Parathyroid adenoma (tissue), 2 donors: Measurements from ENCODE around the gene PIK3R5.

Experiments
- H2AFZ ChIP-seq: fragments of 300-600 bp; sonication (generic); one replicate; pipeline ENCODE4 v1.7.0; 2017; ENCODE audit warnings: antibody characterized with exemption, mild to moderate bottlenecking
- H3K27ac ChIP-seq: fragments of 300-600 bp; sonication (generic); one replicate; pipeline ENCODE4 v1.7.0; 2017
- H3K27me3 ChIP-seq: fragments of 300-600 bp; sonication (generic); one replicate; pipeline ENCODE4 v1.7.0; 2017; ENCODE audit warnings: low read length; ENCODE audit not compliant: control insufficient read depth, insufficient read depth
- H3K36me3 ChIP-seq: fragments of 300-600 bp; sonication (generic); one replicate; pipeline ENCODE4 v1.7.0; 2017; ENCODE audit warnings: low read length; ENCODE audit not compliant: control insufficient read depth, insufficient read depth
- H3K4me1 ChIP-seq: fragments of 300-600 bp; sonication (generic); one replicate; pipeline ENCODE4 v1.7.0; 2017; ENCODE audit warnings: control low read depth
- H3K4me2 ChIP-seq: fragments of 300-600 bp; sonication (generic); one replicate; pipeline ENCODE4 v1.7.0; 2017; ENCODE audit warnings: low read length
- H3K4me3 ChIP-seq: fragments of 300-600 bp; sonication (generic); one replicate; pipeline ENCODE4 v1.7.0; 2017; ENCODE audit warnings: low read depth, low read length
- H3K79me2 ChIP-seq: fragments of 300-600 bp; sonication (generic); one replicate; pipeline ENCODE4 v1.7.0; 2017; ENCODE audit warnings: control low read depth
- H3K9ac ChIP-seq: fragments of 300-600 bp; sonication (generic); one replicate; pipeline ENCODE4 v1.7.0; 2017; ENCODE audit warnings: mild to moderate bottlenecking
- H3K9me3 ChIP-seq: fragments of 300-600 bp; sonication (generic); one replicate; pipeline ENCODE4 v1.7.0; 2017; ENCODE audit warnings: low read length; ENCODE audit not compliant: control insufficient read depth
- TF ChIP-seq, protein P1 (sequence below): fragments of 300-600 bp; sonication (generic); IDR thresholded peaks from one replicate; pipeline ENCODE4 v1.7.0; 2017; ENCODE audit warnings: antibody characterized with exemption, mild to moderate bottlenecking
- donor health status: primary hyperparathyroidism.

The PIK3R5 gene

DNA sequence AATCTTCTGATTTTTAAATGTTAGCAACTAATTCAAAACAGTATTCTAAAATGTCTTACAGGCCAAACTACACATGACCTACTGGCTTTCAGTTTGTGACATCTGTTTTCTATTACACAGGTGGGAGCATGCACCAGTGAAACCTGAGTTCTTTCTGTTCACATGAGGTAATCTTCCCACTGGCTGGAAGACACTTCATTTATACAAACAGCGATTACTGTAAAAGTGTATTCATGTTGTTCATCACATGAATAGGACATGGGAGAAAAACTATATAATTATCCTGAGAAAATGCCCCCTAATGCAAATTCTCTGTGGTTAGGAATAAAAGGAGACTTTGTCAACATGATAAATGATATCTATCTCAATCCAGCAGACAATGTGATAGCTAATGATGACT, 11.1 kb upstream of the PIK3R5 start:
- Histone ChIP-seq H2AFZ (no peak overlapping the region), H3K4me1 (no peaks in the 10 kb centered on the region), H3K9ac (no peak overlapping the region), H3K27me3 (no peaks in the 10 kb centered on the region), H3K36me3 (no peaks in the 10 kb centered on the region), H3K4me3 (no peak overlapping the region), H3K4me2 (no peak overlapping the region), H3K79me2 (no peaks in the 10 kb centered on the region), H3K27ac (no peak overlapping the region), H3K9me3 (no peaks in the 10 kb centered on the region)
- TF ChIP-seq, protein P1, sequence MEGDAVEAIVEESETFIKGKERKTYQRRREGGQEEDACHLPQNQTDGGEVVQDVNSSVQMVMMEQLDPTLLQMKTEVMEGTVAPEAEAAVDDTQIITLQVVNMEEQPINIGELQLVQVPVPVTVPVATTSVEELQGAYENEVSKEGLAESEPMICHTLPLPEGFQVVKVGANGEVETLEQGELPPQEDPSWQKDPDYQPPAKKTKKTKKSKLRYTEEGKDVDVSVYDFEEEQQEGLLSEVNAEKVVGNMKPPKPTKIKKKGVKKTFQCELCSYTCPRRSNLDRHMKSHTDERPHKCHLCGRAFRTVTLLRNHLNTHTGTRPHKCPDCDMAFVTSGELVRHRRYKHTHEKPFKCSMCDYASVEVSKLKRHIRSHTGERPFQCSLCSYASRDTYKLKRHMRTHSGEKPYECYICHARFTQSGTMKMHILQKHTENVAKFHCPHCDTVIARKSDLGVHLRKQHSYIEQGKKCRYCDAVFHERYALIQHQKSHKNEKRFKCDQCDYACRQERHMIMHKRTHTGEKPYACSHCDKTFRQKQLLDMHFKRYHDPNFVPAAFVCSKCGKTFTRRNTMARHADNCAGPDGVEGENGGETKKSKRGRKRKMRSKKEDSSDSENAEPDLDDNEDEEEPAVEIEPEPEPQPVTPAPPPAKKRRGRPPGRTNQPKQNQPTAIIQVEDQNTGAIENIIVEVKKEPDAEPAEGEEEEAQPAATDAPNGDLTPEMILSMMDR: no peak

DNA sequence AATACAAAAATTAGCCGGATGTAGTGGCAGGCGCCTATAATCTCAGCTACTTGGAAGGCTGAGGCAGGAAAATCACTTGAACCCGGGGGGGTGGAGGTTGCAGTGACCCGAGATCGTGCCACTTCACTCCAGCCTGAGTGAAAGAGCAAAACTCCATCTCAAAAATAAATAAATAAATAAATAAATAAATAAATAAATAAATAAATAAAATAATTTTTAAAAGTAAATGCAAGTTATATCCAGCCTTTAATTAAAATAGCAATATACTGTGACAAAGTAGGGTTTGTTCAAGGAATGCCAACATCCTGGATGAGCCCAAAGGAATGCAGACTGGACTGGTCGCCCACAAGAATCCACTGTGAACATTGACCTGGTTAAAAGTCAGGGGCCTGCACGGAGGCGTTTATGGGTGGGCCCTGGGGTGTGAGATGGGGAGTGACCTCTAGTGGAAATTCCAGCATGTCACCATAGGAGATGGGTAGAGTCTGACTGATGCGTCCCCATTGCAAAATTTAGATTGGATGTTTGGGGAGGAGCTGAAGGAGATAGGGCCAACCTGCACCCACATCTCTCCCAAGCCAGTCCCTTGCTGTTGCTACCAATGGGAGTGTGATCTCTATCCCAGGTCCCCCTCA, 9.7 kb upstream of the PIK3R5 start:
- Histone ChIP-seq H3K4me3 (no peak overlapping the region), H3K27ac (no peak overlapping the region), H3K4me1 (no peaks in the 10 kb centered on the region), H3K4me2 (no peak overlapping the region), H2AFZ (no peak overlapping the region), H3K27me3 (no peaks in the 10 kb centered on the region), H3K79me2 (no peaks in the 10 kb centered on the region), H3K36me3 (no peaks in the 10 kb centered on the region), H3K9ac (no peak overlapping the region), H3K9me3 (no peaks in the 10 kb centered on the region)
- TF ChIP-seq, protein P1: no peak

DNA sequence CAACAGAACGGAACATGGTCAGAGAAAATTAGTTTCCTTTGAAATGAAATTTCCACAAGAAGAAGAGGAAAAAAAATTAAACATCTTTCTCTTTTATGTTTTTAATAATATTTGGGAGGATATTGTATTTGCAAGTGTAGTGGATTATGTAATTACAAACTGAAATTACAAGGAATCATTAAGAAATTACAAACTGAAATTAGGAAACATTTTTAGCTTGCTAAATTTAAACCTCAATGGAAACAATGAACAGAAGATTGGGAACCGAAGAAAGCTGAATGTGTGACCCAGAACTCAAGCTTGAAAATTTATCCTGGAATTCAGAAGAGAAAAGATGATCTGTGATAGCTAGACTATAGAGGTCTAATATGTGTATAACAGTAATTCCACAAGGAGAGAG, 4.4 kb upstream of the PIK3R5 start:
- Histone ChIP-seq H3K4me2 (no peak overlapping the region), H3K27ac (no peak overlapping the region)

DNA sequence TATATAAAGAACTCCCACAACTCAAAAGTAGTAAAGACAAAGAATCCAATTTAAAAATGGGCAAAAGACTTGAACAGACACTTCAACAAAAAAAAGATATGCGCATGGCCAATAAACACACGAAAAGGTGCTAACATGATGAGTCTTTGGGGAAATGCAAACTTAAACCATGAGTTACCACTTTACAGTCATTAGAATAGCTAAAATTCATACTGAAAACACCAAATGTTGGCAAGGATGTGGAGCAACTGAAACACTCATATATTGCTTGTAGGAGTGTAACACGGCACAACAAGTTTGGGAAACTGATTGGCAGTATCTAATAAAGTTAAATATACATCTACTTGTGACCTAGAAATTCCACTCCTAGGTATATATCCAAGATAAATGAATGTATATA, 3.0 kb upstream of the PIK3R5 start:
- Histone ChIP-seq H3K36me3 (no peaks in the 10 kb centered on the region), H2AFZ (no peak overlapping the region), H3K4me2 (no peak overlapping the region), H3K27ac (no peak overlapping the region), H3K4me1 (no peaks in the 10 kb centered on the region), H3K27me3 (no peaks in the 10 kb centered on the region), H3K9ac (no peak overlapping the region), H3K79me2 (no peaks in the 10 kb centered on the region), H3K4me3 (no peak overlapping the region), H3K9me3 (no peaks in the 10 kb centered on the region)
- TF ChIP-seq, protein P1: no peak

More for the DNA sequence above, 4.4 kb upstream of the PIK3R5 start:
- TF ChIP-seq, protein P1: no peak
- H3K27me3 ChIP-seq: no peaks in the 10 kb centered on the region
- H3K36me3 ChIP-seq: no peaks in the 10 kb centered on the region
- H3K9ac ChIP-seq: no peak overlapping the region
- H3K9me3 ChIP-seq: no peaks in the 10 kb centered on the region
- no peaks in the 10 kb centered on the region for H3K79me2 ChIP-seq
- H3K4me1 ChIP-seq: no peaks in the 10 kb centered on the region
- no peak overlapping the region for H2AFZ ChIP-seq
- H3K4me3 ChIP-seq: no peak overlapping the region

DNA sequence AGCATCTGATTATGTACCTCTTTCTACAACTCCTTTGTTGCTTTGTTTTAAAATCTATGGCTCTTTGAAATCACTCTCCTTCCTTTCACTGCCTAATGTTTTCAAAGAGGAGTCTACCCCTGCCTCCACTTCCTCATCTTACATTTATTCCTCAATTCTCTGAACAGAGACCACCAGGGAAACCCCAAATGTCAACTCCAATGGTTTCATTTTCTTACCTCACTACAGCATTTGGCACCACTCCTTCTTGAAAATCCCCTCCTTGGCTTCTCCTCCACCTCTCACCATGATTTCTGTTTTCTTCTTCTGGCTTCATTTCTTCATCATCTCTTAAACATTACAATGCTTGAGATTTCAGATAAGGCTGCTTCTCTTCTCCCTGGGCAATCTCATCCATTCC, 2.4 kb upstream of the PIK3R5 start:
- Histone ChIP-seq H3K27me3 (no peaks in the 10 kb centered on the region), H3K9ac (no peak overlapping the region), H3K4me3 (no peak overlapping the region), H3K4me2 (no peak overlapping the region), H3K36me3 (no peaks in the 10 kb centered on the region), H3K9me3 (no peaks in the 10 kb centered on the region), H3K79me2 (no peaks in the 10 kb centered on the region), H3K4me1 (no peaks in the 10 kb centered on the region), H3K27ac (no peak overlapping the region), H2AFZ (no peak overlapping the region)
- TF ChIP-seq, protein P1: no peak
